Endodermal cell (in vitro differentiated cells): ENCODE results near the gene CLCNKA. TPM values are rescaled to one million over a fixed set of nuclear protein-coding genes. Genes with fewer than 3 reads are reported as not detected.

Source experiments
- DNase-seq: peaks from one replicate; pipeline ENCODE4 v3.0.0-alpha.2; 2017
- H3K27ac ChIP-seq: 2 replicates; pipeline ENCODE4 v1.5.1; 2013; ENCODE audit warnings: mild to moderate bottlenecking, low read depth, low read length, moderate library complexity
- H3K27me3 ChIP-seq: 2 replicates; pipeline ENCODE4 v1.6.1; 2013; ENCODE audit warnings: mild to moderate bottlenecking, low read length, moderate library complexity; ENCODE audit not compliant: insufficient read depth, control insufficient read depth, poor library complexity, severe bottlenecking
- H3K36me3 ChIP-seq: 2 replicates; pipeline ENCODE4 v1.7.0; 2013; ENCODE audit warnings: mild to moderate bottlenecking, low read length, moderate library complexity; ENCODE audit not compliant: control insufficient read depth, insufficient read depth
- H3K4me1 ChIP-seq: one replicate; pipeline ENCODE4 v1.7.0; 2013; ENCODE audit warnings: low read length; ENCODE audit not compliant: control insufficient read depth, insufficient read depth
- H3K4me3 ChIP-seq: 2 replicates; pipeline ENCODE4 v1.5.1; 2013; ENCODE audit warnings: mild to moderate bottlenecking, low read length, moderate library complexity
- H3K9ac ChIP-seq: 2 replicates; pipeline ENCODE4 v1.6.1; 2013; ENCODE audit warnings: mild to moderate bottlenecking, low read length, moderate library complexity; ENCODE audit not compliant: poor library complexity, severe bottlenecking; ENCODE audit errors: extremely low read depth
- H3K9me3 ChIP-seq: 2 replicates; pipeline ENCODE4 v1.6.1; 2013; ENCODE audit warnings: mild to moderate bottlenecking, low read length, moderate library complexity; ENCODE audit not compliant: control insufficient read depth
- H3K27ac Mint-ChIP-seq: 2 replicates; pipeline ENCODE4 v1.8.0; 2020; ENCODE audit warnings: mixed read lengths
- H3K27me3 Mint-ChIP-seq: 2 replicates; pipeline ENCODE4 v1.8.0; 2021; ENCODE audit warnings: mild to moderate bottlenecking, mixed read lengths; ENCODE audit not compliant: insufficient read depth
- H3K36me3 Mint-ChIP-seq: 2 replicates; pipeline ENCODE4 v1.8.0; 2020; ENCODE audit warnings: low read depth, mixed read lengths
- H3K4me1 Mint-ChIP-seq: 2 replicates; pipeline ENCODE4 v1.8.0; 2020; ENCODE audit warnings: mixed read lengths
- H3K4me3 Mint-ChIP-seq: 2 replicates; pipeline ENCODE4 v1.8.0; 2020; ENCODE audit warnings: mild to moderate bottlenecking, moderate library complexity, mixed read lengths
- H3K9me3 Mint-ChIP-seq: 2 replicates; pipeline ENCODE4 v1.8.0; 2020; ENCODE audit warnings: mild to moderate bottlenecking, mixed read lengths
- WGBS, 2 experiments: methylation state at CpG; one replicate each; pipeline versions ENCODE4 v1.1.5 to v1.1.7; 2013; ENCODE audit warnings: missing lambda C conversion rate in 2 of 2, mixed read lengths in 1 of 2; ENCODE audit not compliant: insufficient coverage in 1 of 2, insufficient read length in 1 of 2; 5-methylcytosine and 5-hydroxymethylcytosine counted together
- total RNA-seq, 2 donors: library from RNA; stranded (reverse); fragmentation: NEBNext Ultra II Directional in 1 of 2; extraction: Animal tissue kit (Norgen Biotek cat#: 25700) in 1 of 2; gene quantifications; 2 replicates in 1 of 2; 3 replicates in 1 of 2; pipeline ENCODE4 v1.2.1, GENCODE V29; 2021
- TF ChIP-seq, protein P1 (sequence below): fragments of 200-600 bp; sonication (generic); conservative IDR thresholded peaks from 2 replicates; pipeline ENCODE4 v1.5.0; 2021; ENCODE audit warnings: antibody characterized with exemption, mild to moderate bottlenecking

The CLCNKA gene
- total RNA-seq, 2 donors from 2014 or later, result 3.2 to 3.5 TPM

GRCh38 chr1:16072095-16072494, 50.3 kb downstream of the CLCNKA start:
- peaks cover 30% of the 10 kb centered on the region for H3K27me3 ChIP-seq
- no peaks in the 10 kb centered on the region for H3K36me3 ChIP-seq
- H3K9ac ChIP-seq, result no peak overlapping the region
- Mint-ChIP-seq H3K27me3 (peaks cover 61% of the 10 kb centered on the region), H3K9me3 (no peaks in the 10 kb centered on the region), H3K27ac (no peak overlapping the region), H3K36me3 (no peaks in the 10 kb centered on the region), H3K4me3 (no peak overlapping the region), H3K4me1 (peaks cover 8% of the 10 kb centered on the region)
- TF ChIP-seq, protein P1, sequence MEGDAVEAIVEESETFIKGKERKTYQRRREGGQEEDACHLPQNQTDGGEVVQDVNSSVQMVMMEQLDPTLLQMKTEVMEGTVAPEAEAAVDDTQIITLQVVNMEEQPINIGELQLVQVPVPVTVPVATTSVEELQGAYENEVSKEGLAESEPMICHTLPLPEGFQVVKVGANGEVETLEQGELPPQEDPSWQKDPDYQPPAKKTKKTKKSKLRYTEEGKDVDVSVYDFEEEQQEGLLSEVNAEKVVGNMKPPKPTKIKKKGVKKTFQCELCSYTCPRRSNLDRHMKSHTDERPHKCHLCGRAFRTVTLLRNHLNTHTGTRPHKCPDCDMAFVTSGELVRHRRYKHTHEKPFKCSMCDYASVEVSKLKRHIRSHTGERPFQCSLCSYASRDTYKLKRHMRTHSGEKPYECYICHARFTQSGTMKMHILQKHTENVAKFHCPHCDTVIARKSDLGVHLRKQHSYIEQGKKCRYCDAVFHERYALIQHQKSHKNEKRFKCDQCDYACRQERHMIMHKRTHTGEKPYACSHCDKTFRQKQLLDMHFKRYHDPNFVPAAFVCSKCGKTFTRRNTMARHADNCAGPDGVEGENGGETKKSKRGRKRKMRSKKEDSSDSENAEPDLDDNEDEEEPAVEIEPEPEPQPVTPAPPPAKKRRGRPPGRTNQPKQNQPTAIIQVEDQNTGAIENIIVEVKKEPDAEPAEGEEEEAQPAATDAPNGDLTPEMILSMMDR, result no peak
- H3K27ac ChIP-seq, result no peak overlapping the region
- H3K4me1 ChIP-seq, result peaks cover 4% of the 10 kb centered on the region
- H3K4me3 ChIP-seq, result no peak overlapping the region
- DNase-seq, result no peak
- 75 to 87% methylated on average over 2 to 5 of the region's 5 CpGs for WGBS, 2 experiments
- no peaks in the 10 kb centered on the region for H3K9me3 ChIP-seq

- Mint-ChIP-seq H3K9me3 (no peaks in the 10 kb centered on the region), H3K36me3 (no peaks in the 10 kb centered on the region), H3K27me3 (peaks cover 61% of the 10 kb centered on the region), H3K4me3 (peak overlapping the region; percentile 37), H3K4me1 (peaks cover 8% of the 10 kb centered on the region), H3K27ac (no peak overlapping the region)
- Histone ChIP-seq H3K4me1 (peaks cover 4% of the 10 kb centered on the region), H3K4me3 (peak overlapping the region; percentile 66), H3K36me3 (no peaks in the 10 kb centered on the region), H3K9me3 (no peaks in the 10 kb centered on the region), H3K27me3 (peaks cover 30% of the 10 kb centered on the region), H3K27ac (no peak overlapping the region), H3K9ac (no peak overlapping the region)
- 2 to 6% methylated on average over 7 to 49 of the region's 49 CpGs for WGBS, 2 experiments
- TF ChIP-seq, protein P1, result no peak
- peak; percentile 79 for DNase-seq
These were observed 51.0 kb downstream of the CLCNKA start for GRCh38 chr1:16072616-16073484.

- Histone ChIP-seq H3K36me3 (no peaks in the 10 kb centered on the region), H3K4me3 (peak within 1 kb of the TSS; percentile 79), H3K9me3 (no peaks in the 10 kb centered on the region), H3K9ac (no peak within 1 kb of the TSS), H3K4me1 (peaks cover 4% of the 10 kb centered on the region), H3K27me3 (peaks cover 30% of the 10 kb centered on the region), H3K27ac (no peak within 1 kb of the TSS)
- Mint-ChIP-seq H3K27me3 (peaks cover 61% of the 10 kb centered on the region), H3K4me3 (peak within 1 kb of the TSS; percentile 56), H3K4me1 (peaks cover 8% of the 10 kb centered on the region), H3K36me3 (no peaks in the 10 kb centered on the region), H3K27ac (no peak within 1 kb of the TSS), H3K9me3 (no peaks in the 10 kb centered on the region)
- WGBS, 2 experiments, result 2 to 8% methylated on average over 13 to 54 of the region's 54 CpGs
- TF ChIP-seq, protein P1, result peak; percentile 63
- DNase-seq, result peak; percentile 76
These were observed 51.8 kb downstream of the CLCNKA start, which contains the start of gene FAM131C for GRCh38 chr1:16073490-16074119. FAM131C (minus strand) TSS chr1:16073651; CDS start chr1:16073442, 209 bp downstream.
